OCI-LY1 (cell line): ENCODE results near the gene CPD.
"Not testable (repeated sequence)": the region's sequence is repeated elsewhere in the genome, so short reads cannot be mapped to it uniquely, and the experiment has no call there.

Experiments
- EZH2 ChIP-seq: fragments of 200-600 bp; sonication (generic), shearing (Covaris generic); IDR thresholded peaks from 2 replicates; pipeline ENCODE4 v1.8.0; 2017; ENCODE audit warnings: borderline replicate concordance, mixed run types, mild to moderate bottlenecking, antibody characterized with exemption, low read length, moderate library complexity, mixed read lengths
- TF ChIP-seq, protein P1 (sequence below): fragments of 200-600 bp; sonication (generic), shearing (Covaris generic); IDR thresholded peaks from 2 replicates; pipeline ENCODE4 v1.5.1; 2017; ENCODE audit warnings: mild to moderate bottlenecking, antibody characterized with exemption, low read length, moderate library complexity, mixed read lengths

DNA sequence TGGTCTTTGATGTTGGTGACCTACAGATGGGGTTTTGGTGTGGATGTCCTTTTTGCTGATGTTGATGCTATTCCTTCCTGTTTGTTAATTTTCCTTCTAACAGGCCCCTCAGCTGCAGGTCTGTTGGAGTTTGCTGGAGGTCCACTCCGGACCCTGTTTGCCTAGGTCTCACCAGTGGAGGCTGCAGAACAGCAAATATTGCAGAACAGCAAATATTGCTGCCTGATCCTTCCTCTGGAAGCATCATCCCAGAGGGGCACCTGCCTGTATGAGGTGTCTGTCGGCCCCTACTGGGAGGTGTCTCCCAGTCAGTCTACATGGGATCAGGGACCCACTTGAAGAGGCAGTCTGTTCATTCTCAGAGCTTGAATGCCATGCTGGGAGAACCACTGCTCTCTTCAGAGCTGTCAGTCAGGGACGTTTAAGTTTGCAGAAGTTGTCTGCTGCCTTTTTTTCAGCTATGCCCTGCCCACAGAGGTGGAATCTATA is 33.3 kb downstream of the CPD start:
- TF ChIP-seq, protein P1, sequence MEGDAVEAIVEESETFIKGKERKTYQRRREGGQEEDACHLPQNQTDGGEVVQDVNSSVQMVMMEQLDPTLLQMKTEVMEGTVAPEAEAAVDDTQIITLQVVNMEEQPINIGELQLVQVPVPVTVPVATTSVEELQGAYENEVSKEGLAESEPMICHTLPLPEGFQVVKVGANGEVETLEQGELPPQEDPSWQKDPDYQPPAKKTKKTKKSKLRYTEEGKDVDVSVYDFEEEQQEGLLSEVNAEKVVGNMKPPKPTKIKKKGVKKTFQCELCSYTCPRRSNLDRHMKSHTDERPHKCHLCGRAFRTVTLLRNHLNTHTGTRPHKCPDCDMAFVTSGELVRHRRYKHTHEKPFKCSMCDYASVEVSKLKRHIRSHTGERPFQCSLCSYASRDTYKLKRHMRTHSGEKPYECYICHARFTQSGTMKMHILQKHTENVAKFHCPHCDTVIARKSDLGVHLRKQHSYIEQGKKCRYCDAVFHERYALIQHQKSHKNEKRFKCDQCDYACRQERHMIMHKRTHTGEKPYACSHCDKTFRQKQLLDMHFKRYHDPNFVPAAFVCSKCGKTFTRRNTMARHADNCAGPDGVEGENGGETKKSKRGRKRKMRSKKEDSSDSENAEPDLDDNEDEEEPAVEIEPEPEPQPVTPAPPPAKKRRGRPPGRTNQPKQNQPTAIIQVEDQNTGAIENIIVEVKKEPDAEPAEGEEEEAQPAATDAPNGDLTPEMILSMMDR: not testable (repeated sequence)
- TF ChIP-seq EZH2: not testable (repeated sequence)
